SH-SY5Y (cell line): ENCODE data around the gene MORC1.

Experiments used
- GATA2 ChIP-seq: IDR thresholded peaks from 2 replicates; pipeline ENCODE4 v1.6.1; 2011; ENCODE audit warnings: mild to moderate bottlenecking, low read depth, low read length
- GATA3 ChIP-seq: IDR thresholded peaks from 2 replicates; pipeline ENCODE4 v1.6.1; 2011; ENCODE audit warnings: low read depth, mild to moderate bottlenecking, low read length, moderate library complexity

GRCh38 chr3:109059264-109059663 is 58.7 kb downstream of the MORC1 start:
- TF ChIP-seq GATA3 (no peak), GATA2 (no peak)
